ENCODE results near the gene TMUB2. TPM values are rescaled to one million over a fixed set of nuclear protein-coding genes. Genes with fewer than 3 reads are reported as not detected.

Gene TMUB2
- total and polyA plus RNA-seq, 9 of the 15 experiments (the other 6 are each of a cell fraction or from before 2014, with no cell fraction given): 4.1 to 29.8 (median 16.3) TPM

- TF ChIP-seq TFAP4 (CRISPR knock-in tag; IDR thresholded peaks at IDR 0.05; ENCODE audit: borderline replicate concordance) (peak; percentile 79), VEZF1 (CRISPR knock-in tag; IDR thresholded peaks at IDR 0.05) (peak; percentile 67; the same call in 1 of the 2 replicates), CREB5 (CRISPR knock-in tag; IDR thresholded peaks at IDR 0.05) (no peak), SAP30 (IDR thresholded peaks at IDR 0.05; ENCODE audit: borderline replicate concordance, insufficient read depth, low read depth, low read length, poor library complexity, severe bottlenecking) (no peak), ZNF639 (CRISPR knock-in tag; conservative IDR thresholded peaks at IDR 0.05 in 1 of 2, IDR thresholded peaks at IDR 0.05 in 1 of 2) (peak in 1 of 2 experiments; percentile 75; a peak in 1 of 4 replicates), IRF9 (tag; IDR thresholded peaks at IDR 0.05) (no peak), MBD2 (IDR thresholded peaks at IDR 0.05; ENCODE audit: borderline replicate concordance, low read depth) (peak; percentile 72), FOXP1 (CRISPR knock-in tag; IDR thresholded peaks at IDR 0.05) (no peak), EP400 (IDR thresholded peaks at IDR 0.05) (peak; percentile 64), RBBP5 (IDR thresholded peaks at IDR 0.05; ENCODE audit: borderline replicate concordance, insufficient read depth, low read length, poor library complexity, severe bottlenecking) (peak; percentile 77), HDAC1 (IDR thresholded peaks at IDR 0.05) (peak in 1 of 2 experiments; percentile 81; a peak in 2 of 4 replicates), NRF1 (conservative IDR thresholded peaks at IDR 0.05 in 1 of 2, IDR thresholded peaks at IDR 0.05 in 1 of 2) (peak; percentile 85 to 87), ZNF707 (CRISPR knock-in tag; conservative IDR thresholded peaks at IDR 0.05) (no peak), HNRNPH1 (optimal IDR thresholded peaks at IDR 0.05; ENCODE audit: low read depth, low read length) (no peak), SIN3A (IDR thresholded peaks at IDR 0.05; ENCODE audit: borderline replicate concordance in 2 of 2, control insufficient read depth in 1 of 2, low read depth in 2 of 2, low read length in 2 of 2) (peak; percentile 66 to 84; a peak in 2 of 4 replicates), TFAM (CRISPR knock-in tag; conservative IDR thresholded peaks at IDR 0.05) (no peak)
These were observed at the start of gene TMUB2 (continued) for GRCh38 chr17:44186307-44187130.

All from K562 (cell line).